Fibroblast of lung (primary cell): ENCODE results near the gene CACNA1A.

Source experiments
- CTCF ChIP-seq, 2 donors: IDR thresholded peaks in 1 of 2; conservative IDR thresholded peaks in 1 of 2; 1 replicate in 1 of 2; 2 replicates in 1 of 2; pipeline ENCODE4 v1.5.1; 2011 to 2012; ENCODE audit warnings: low read length in 2 of 2, control low read depth in 1 of 2, inconsistent platforms in 1 of 2, low read depth in 1 of 2, mild to moderate bottlenecking in 1 of 2
- EZH2 ChIP-seq: IDR thresholded peaks from 2 replicates; pipeline ENCODE4 v1.5.1; 2012; ENCODE audit warnings: low read length, control low read depth, mild to moderate bottlenecking; ENCODE audit errors: missing control alignments

GRCh38 chr19:13429563-13429962 lies 76.7 kb downstream of the CACNA1A start:
- TF ChIP-seq CTCF (conservative IDR thresholded peaks at IDR 0.05 in 1 of 2, IDR thresholded peaks at IDR 0.05 in 1 of 2; ENCODE audit: low read depth in 1 of 2, low read length in 2 of 2) (no peak), EZH2 (no peak)
